Hepatocyte (in vitro differentiated cells): ENCODE measurements around the gene PTPRM. TPM values are rescaled to one million over a fixed set of nuclear protein-coding genes. Genes with fewer than 3 reads are reported as not detected.

ENCODE experiments used
- DNase-seq: peaks from one replicate; pipeline ENCODE4 v3.0.0-alpha.2; 2016; ENCODE audit warnings: low spot score
- H2AFZ ChIP-seq: fragments of 200-600 bp; sonication (generic); 2 replicates; pipeline ENCODE4 v1.6.0; 2016; ENCODE audit warnings: antibody characterized with exemption, mild to moderate bottlenecking
- H3K27ac ChIP-seq: fragments of 200-600 bp; sonication (generic); 2 replicates; pipeline ENCODE4 v1.5.1; 2016; ENCODE audit warnings: mild to moderate bottlenecking
- H3K27me3 ChIP-seq: fragments of 200-600 bp; sonication (generic); 2 replicates; pipeline ENCODE4 v1.6.1; 2016
- H3K36me3 ChIP-seq: fragments of 200-600 bp; sonication (generic); replicated peaks from 2 replicates; pipeline ENCODE4 v1.5.1; 2016; ENCODE audit warnings: low read depth; ENCODE audit not compliant: insufficient read depth
- H3K4me1 ChIP-seq: fragments of 200-600 bp; sonication (generic); 2 replicates; pipeline ENCODE4 v1.5.1; 2016; ENCODE audit warnings: mild to moderate bottlenecking, moderate library complexity; ENCODE audit not compliant: insufficient read depth
- H3K4me2 ChIP-seq: fragments of 200-600 bp; sonication (generic); 2 replicates; pipeline ENCODE4 v1.6.0; 2016
- H3K4me3 ChIP-seq: fragments of 200-600 bp; sonication (generic); 2 replicates; pipeline ENCODE4 v1.5.1; 2016; ENCODE audit warnings: mild to moderate bottlenecking
- H3K79me2 ChIP-seq: fragments of 200-600 bp; sonication (generic); 2 replicates; pipeline ENCODE4 v1.6.0; 2017; ENCODE audit warnings: mild to moderate bottlenecking
- H3K9me2 ChIP-seq: fragments of 200-600 bp; sonication (generic); replicated peaks from 2 replicates; pipeline ENCODE4 v1.6.0; 2017; ENCODE audit warnings: mild to moderate bottlenecking; ENCODE audit not compliant: insufficient read depth
- H3K9me3 ChIP-seq: fragments of 200-600 bp; sonication (generic); 2 replicates; pipeline ENCODE4 v1.5.1; 2016; ENCODE audit warnings: low read depth, mild to moderate bottlenecking
- H4K20me1 ChIP-seq: fragments of 200-600 bp; sonication (generic); 2 replicates; pipeline ENCODE4 v1.6.0; 2016; ENCODE audit warnings: mild to moderate bottlenecking; ENCODE audit not compliant: insufficient read depth, poor library complexity, severe bottlenecking
- EZH2 ChIP-seq: fragments of 200-600 bp; sonication (generic); IDR thresholded peaks from 2 replicates; pipeline ENCODE4 v1.6.1; 2016; ENCODE audit warnings: antibody characterized with exemption, mild to moderate bottlenecking, borderline replicate concordance
- EZH2phosphoT487 ChIP-seq: fragments of 200-600 bp; sonication (generic); IDR thresholded peaks from one replicate; pipeline ENCODE4 v1.6.1; 2018; ENCODE audit warnings: antibody characterized with exemption, mild to moderate bottlenecking, low read depth, moderate library complexity; ENCODE audit not compliant: unreplicated experiment, severe bottlenecking
- WGBS: methylation state at CpG from one replicate; pipeline ENCODE4 v1.1.6; 2016; ENCODE audit warnings: low lambda C conversion rate; ENCODE audit errors: missing lambda C conversion rate; 5-methylcytosine and 5-hydroxymethylcytosine counted together
- polyA plus RNA-seq: library from polyadenylated mRNA; unstranded; fragments of >200 nt; fragmentation: Nextera tagmentation; extraction: Ambion mirVana; gene quantifications from 2 replicates; pipeline ENCODE4 v1.2.1, GENCODE V29; 2016
- total RNA-seq: library from RNA; depleted of rRNA; stranded (reverse); fragments of >200 nt; gene quantifications from 2 replicates; pipeline ENCODE4 v1.2.3, GENCODE V29; 2014
- TF ChIP-seq, protein P1 (sequence below): fragments of 200-600 bp; sonication (generic); IDR thresholded peaks from 2 replicates; pipeline ENCODE4 v1.5.1; 2016; ENCODE audit warnings: antibody characterized with exemption, mild to moderate bottlenecking; ENCODE audit not compliant: poor library complexity

PTPRM gene
- total and polyA plus RNA-seq, 2 experiments from 2014 or later = 26.1 to 47.4 TPM

DNA sequence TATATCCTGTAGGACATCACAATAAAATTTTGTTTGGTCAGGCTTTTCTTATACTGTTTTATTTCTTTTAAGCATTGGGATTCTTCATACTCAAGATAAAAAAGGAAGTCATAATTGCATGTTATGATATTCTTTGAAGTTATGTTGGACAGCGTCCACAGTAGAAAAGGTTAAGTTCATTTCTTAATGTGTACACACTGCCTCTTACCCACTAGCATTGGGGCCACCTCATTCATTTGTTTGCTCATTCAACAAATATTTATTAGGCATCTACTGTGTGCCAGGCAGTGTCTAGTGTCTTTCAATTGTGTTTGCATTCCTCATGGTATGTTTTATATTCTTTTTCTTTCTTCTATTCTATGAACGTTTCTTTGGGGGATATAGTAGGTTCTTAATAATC lies 70.2 kb downstream of the PTPRM start:
- DNase-seq = no peak
- no peaks in the 10 kb centered on the region for H3K9me3 ChIP-seq
- peaks cover 2% of the 10 kb centered on the region for H3K36me3 ChIP-seq
- WGBS = 49% methylated on average over 2 of the region's 2 CpGs
- H3K4me3 ChIP-seq = no peak overlapping the region
- no peaks in the 10 kb centered on the region for H4K20me1 ChIP-seq
- no peaks in the 10 kb centered on the region for H3K9me2 ChIP-seq
- TF ChIP-seq EZH2 (no peak), EZH2phosphoT487 (no peak)
- TF ChIP-seq, protein P1, sequence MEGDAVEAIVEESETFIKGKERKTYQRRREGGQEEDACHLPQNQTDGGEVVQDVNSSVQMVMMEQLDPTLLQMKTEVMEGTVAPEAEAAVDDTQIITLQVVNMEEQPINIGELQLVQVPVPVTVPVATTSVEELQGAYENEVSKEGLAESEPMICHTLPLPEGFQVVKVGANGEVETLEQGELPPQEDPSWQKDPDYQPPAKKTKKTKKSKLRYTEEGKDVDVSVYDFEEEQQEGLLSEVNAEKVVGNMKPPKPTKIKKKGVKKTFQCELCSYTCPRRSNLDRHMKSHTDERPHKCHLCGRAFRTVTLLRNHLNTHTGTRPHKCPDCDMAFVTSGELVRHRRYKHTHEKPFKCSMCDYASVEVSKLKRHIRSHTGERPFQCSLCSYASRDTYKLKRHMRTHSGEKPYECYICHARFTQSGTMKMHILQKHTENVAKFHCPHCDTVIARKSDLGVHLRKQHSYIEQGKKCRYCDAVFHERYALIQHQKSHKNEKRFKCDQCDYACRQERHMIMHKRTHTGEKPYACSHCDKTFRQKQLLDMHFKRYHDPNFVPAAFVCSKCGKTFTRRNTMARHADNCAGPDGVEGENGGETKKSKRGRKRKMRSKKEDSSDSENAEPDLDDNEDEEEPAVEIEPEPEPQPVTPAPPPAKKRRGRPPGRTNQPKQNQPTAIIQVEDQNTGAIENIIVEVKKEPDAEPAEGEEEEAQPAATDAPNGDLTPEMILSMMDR = no peak
- H3K27me3 ChIP-seq = no peaks in the 10 kb centered on the region
- no peaks in the 10 kb centered on the region for H3K4me1 ChIP-seq
- H2AFZ ChIP-seq = no peak overlapping the region
- H3K79me2 ChIP-seq = peaks cover 35% of the 10 kb centered on the region
- H3K27ac ChIP-seq = no peak overlapping the region
- H3K4me2 ChIP-seq = no peak overlapping the region

DNA sequence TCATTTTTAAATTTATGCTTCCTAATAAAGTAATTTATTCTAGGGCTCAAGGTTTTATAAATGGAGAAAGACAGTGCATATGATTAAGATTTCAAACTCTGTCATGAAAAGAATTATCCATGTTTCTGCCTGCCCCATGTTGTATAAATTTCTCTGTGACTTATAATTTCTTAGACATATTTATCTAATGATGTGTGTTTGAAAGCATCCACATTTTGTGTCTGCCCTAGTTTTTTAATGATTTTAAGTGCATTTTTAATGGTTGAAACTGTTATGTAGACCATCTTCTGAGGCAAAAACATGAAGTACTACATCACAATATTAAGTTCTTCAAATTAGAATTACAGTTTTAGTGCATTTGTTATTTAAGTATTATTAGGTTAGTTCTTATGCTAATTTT lies 71.2 kb downstream of the PTPRM start:
- Histone ChIP-seq H3K79me2 (peaks cover 28% of the 10 kb centered on the region), H3K9me3 (no peaks in the 10 kb centered on the region)

DNA sequence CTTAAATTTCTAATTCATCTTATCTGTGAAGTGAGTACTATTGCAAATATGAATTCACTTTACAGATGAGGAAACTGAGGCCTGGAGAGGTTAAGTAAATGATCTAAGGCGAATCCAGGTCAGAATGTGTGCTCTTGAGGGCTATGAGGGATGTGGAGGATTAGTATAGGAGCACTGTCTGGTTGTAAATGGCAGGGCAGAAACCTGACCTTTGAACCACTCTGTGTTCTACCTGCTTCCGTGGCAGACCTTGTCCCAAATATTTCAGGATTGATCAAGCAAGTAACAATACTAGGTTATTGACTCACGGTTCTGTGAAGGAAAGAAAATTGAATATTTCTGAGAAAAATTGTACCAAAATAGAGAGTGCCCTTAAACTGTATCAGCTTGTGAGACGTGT lies 74.7 kb downstream of the PTPRM start:
- H3K4me2 ChIP-seq = peak overlapping the region; percentile 11
- no peaks in the 10 kb centered on the region for H3K9me2 ChIP-seq
- DNase-seq = no peak
- peaks cover 30% of the 10 kb centered on the region for H3K79me2 ChIP-seq
- H3K4me3 ChIP-seq = no peak overlapping the region
- TF ChIP-seq EZH2phosphoT487 (no peak), EZH2 (no peak)
- TF ChIP-seq, protein P1 = no peak
- H3K27ac ChIP-seq = no peak overlapping the region
- 63% methylated on average over 4 of the region's 4 CpGs for WGBS
- no peaks in the 10 kb centered on the region for H3K4me1 ChIP-seq
- H2AFZ ChIP-seq = no peak overlapping the region
- no peaks in the 10 kb centered on the region for H4K20me1 ChIP-seq
- H3K9me3 ChIP-seq = no peaks in the 10 kb centered on the region
- no peaks in the 10 kb centered on the region for H3K27me3 ChIP-seq
- H3K36me3 ChIP-seq = peaks cover 2% of the 10 kb centered on the region

More for the DNA sequence above, 71.2 kb downstream of the PTPRM start:
- Histone ChIP-seq H3K9me2 (no peaks in the 10 kb centered on the region), H2AFZ (no peak overlapping the region), H4K20me1 (no peaks in the 10 kb centered on the region), H3K27ac (no peak overlapping the region), H3K4me1 (no peaks in the 10 kb centered on the region), H3K4me3 (no peak overlapping the region), H3K4me2 (no peak overlapping the region), H3K27me3 (no peaks in the 10 kb centered on the region), H3K36me3 (peaks cover 2% of the 10 kb centered on the region)
- TF ChIP-seq, protein P1 = no peak
- TF ChIP-seq EZH2phosphoT487 (no peak), EZH2 (no peak)
- no peak for DNase-seq
